Activated T-helper 2 cell treated with anti-CD3 and anti-CD28 coated beads, Interferon-gamma antibody, Interleukin-2, Interleukin-4, amounts not matched to agents 10 μg/mL and 5 μg/mL and 100 μg/mL, durations not matched to agents 14 hours and 24 hours and 36 hours (primary cell): ENCODE data around the gene ITK. TPM values are rescaled to one million over a fixed set of nuclear protein-coding genes. Genes with fewer than 3 reads are reported as not detected.

Source experiments
- DNase-seq: peaks from one replicate; pipeline ENCODE4 v3.0.0; 2021; ENCODE audit warnings: low spot score
- H3K27ac Mint-ChIP-seq: one replicate; pipeline ENCODE4 v1.8.0; 2021; ENCODE audit warnings: mixed read lengths
- H3K27me3 Mint-ChIP-seq: one replicate; pipeline ENCODE4 v1.8.0; 2021; ENCODE audit warnings: low read depth, mixed read lengths
- H3K36me3 Mint-ChIP-seq: one replicate; pipeline ENCODE4 v1.8.0; 2021; ENCODE audit warnings: low read depth, mixed read lengths
- H3K4me1 Mint-ChIP-seq: one replicate; pipeline ENCODE4 v1.8.0; 2021; ENCODE audit warnings: low read depth, mixed read lengths
- H3K4me3 Mint-ChIP-seq: one replicate; pipeline ENCODE4 v1.8.0; 2021; ENCODE audit warnings: low read depth, mild to moderate bottlenecking, moderate library complexity, mixed read lengths
- H3K9me3 Mint-ChIP-seq: one replicate; pipeline ENCODE4 v1.8.0; 2021; ENCODE audit warnings: mixed read lengths
- intact Hi-C: fragments of 100-400 bp; cut with micrococcal nuclease; formaldehyde crosslinking; loops from one replicate; pipeline ENCODE4 v1.15.1; 2023
- total RNA-seq: library from RNA; stranded (reverse); gene quantifications from 2 replicates; pipeline ENCODE4 v1.2.3, GENCODE V29; 2022

Gene ITK
- total RNA-seq, 1 donor from 2014 or later = 319 TPM

DNA sequence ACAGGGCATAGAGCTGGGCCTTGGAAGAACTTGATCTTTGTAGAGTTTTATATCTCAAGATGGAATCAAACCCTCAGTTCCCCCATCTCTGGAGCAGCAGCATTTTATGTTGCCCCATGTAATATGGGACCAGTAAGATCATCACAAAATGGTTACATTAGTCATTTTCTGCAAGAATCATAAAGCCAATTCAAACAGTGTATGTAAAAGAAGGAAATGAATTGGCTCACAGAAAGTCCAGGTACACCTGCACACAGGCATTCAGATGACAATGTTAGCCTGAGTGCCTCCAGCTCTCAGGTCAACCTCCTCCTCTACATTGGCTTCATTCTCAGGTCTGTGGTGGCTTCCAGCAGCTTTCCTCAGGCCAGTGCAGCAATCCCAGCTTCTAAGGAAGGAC lies 120.4 kb downstream of the ITK start:
- DNase-seq = no peak
- H3K4me1 Mint-ChIP-seq = peaks cover 33% of the 10 kb centered on the region
- intact Hi-C loops = no loop called here
- H3K9me3 Mint-ChIP-seq = no peaks in the 10 kb centered on the region
- H3K27me3 Mint-ChIP-seq = no peaks in the 10 kb centered on the region
- no peak overlapping the region for H3K27ac Mint-ChIP-seq
- H3K36me3 Mint-ChIP-seq = peaks cover 81% of the 10 kb centered on the region
- no peak overlapping the region for H3K4me3 Mint-ChIP-seq

DNA sequence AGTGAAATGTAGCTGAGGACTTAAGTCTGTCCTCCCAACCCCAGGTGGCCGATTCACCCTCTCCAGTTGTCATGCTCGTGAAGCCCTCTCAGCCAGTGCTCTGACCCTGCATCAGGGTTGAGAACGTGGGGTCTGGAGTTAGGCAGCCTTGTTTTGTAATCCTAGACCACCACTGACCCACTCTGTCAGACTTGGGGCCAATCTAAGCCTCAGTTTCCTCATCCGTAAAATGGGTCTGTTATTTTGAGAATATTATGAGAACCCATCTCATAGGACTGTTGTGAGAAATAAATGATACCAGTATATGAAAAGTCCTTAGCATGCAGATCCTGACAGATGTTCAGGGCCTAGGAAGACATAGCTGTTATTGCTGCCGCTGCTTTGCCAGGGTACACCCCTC lies 122.4 kb downstream of the ITK start:
- no peaks in the 10 kb centered on the region for H3K27me3 Mint-ChIP-seq
- intact Hi-C loops = no loop called here
- no peaks in the 10 kb centered on the region for H3K9me3 Mint-ChIP-seq
- peaks cover 47% of the 10 kb centered on the region for H3K4me1 Mint-ChIP-seq
- no peak overlapping the region for H3K4me3 Mint-ChIP-seq
- H3K36me3 Mint-ChIP-seq = peaks cover 81% of the 10 kb centered on the region
- H3K27ac Mint-ChIP-seq = no peak overlapping the region
- DNase-seq = no peak

- H3K4me3 Mint-ChIP-seq = peak overlapping the region; percentile 8
- H3K9me3 Mint-ChIP-seq = no peaks in the 10 kb centered on the region
- H3K4me1 Mint-ChIP-seq = peaks cover 51% of the 10 kb centered on the region
- no peaks in the 10 kb centered on the region for H3K27me3 Mint-ChIP-seq
- peak overlapping the region; percentile 74 for H3K27ac Mint-ChIP-seq
- peak; percentile 47 for DNase-seq
- H3K36me3 Mint-ChIP-seq = peaks cover 82% of the 10 kb centered on the region
- intact Hi-C loops = no loop called here
These were observed 123.2 kb downstream of the ITK start for GRCh38 chr5:157303667-157304327.

Other genes starting within 250 kb of the ITK start
- gene TIMD4, start 217.6 kb upstream of the ITK start, total RNA-seq = 5.3 and 5.5 TPM in 2 replicates
- 0.64 and 1.2 TPM in 2 replicates for gene HAVCR1, start 121.7 kb upstream of the ITK start, total RNA-seq
- 48.6 and 50.5 TPM in 2 replicates for gene HAVCR2, start 71.8 kb upstream of the ITK start, total RNA-seq
- gene MED7, start 38.0 kb upstream of the ITK start, total RNA-seq = 12.5 and 13.1 TPM in 2 replicates
- 0.23 and 0.30 TPM in 2 replicates for gene GARIN3, start 14.6 kb upstream of the ITK start, total RNA-seq
- gene CYFIP2, start 85.3 kb downstream of the ITK start, total RNA-seq = 171 and 182 TPM in 2 replicates